ENCODE results near the gene NPC1.

DNA sequence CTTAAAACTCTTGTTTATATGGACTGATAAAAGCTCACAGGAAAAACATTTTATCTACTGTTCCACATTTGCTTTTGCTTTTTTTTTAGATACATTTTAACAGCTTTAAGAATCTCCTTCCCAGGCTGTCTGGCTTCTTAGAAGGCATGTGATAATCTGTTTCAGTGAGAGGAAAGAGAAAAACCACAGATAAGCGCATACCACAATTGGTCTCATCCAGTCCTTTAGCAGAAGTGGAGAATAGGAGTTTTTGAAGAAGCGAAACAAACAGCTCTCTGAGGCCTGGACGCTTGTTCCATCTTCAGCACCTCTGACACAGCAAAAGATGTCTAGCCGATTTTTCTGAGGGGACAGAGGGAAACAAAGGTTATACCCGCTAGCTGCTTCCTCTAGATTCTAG lies 45.4 kb downstream of the NPC1 start:
- TF ChIP-seq YY1 (IDR thresholded peaks at IDR 0.05) (no peak), EGR1 (IDR thresholded peaks at IDR 0.05; ENCODE audit: low read depth in 2 of 2) (no peak), CTCF (IDR thresholded peaks at IDR 0.05; ENCODE audit: low read depth, low read length, missing input control) (no peak), TAF1 (conservative IDR thresholded peaks at IDR 0.05) (no peak)

Data from liver (tissue), 3 donors.